Measurements from ENCODE around the gene BET1L.

GRCh38 chr11:203056-203944 lies 3.9 kb downstream of the BET1L start:
- no peak for TF ChIP-seq EZH2phosphoT487 (IDR thresholded peaks at IDR 0.05; ENCODE audit: unreplicated experiment)
- TF ChIP-seq ETS1 (IDR thresholded peaks at IDR 0.05), result no peak
- no peak for TF ChIP-seq CTCF (conservative IDR thresholded peaks at IDR 0.05; ENCODE audit: low read depth in 2 of 2)
- no peak for TF ChIP-seq EZH2 (IDR thresholded peaks at IDR 0.05; ENCODE audit: low read depth, unreplicated experiment)
- TF ChIP-seq ZNF331 (CRISPR knock-in tag; IDR thresholded peaks at IDR 0.05; ENCODE audit: low read depth), result no peak
- no peak for TF ChIP-seq ZNF114 (CRISPR knock-in tag; IDR thresholded peaks at IDR 0.05)
- TF ChIP-seq STAT1 (IDR thresholded peaks at IDR 0.05; ENCODE audit: unreplicated experiment), result no peak
- TF ChIP-seq REST (IDR thresholded peaks at IDR 0.05; ENCODE audit: unreplicated experiment), result no peak
